ENCODE results near the gene TMEM45B.
"Not testable (repeated sequence)": the region's sequence is repeated elsewhere in the genome, so short reads cannot be mapped to it uniquely, and the experiment has no call there.

Gene TMEM45B

DNA sequence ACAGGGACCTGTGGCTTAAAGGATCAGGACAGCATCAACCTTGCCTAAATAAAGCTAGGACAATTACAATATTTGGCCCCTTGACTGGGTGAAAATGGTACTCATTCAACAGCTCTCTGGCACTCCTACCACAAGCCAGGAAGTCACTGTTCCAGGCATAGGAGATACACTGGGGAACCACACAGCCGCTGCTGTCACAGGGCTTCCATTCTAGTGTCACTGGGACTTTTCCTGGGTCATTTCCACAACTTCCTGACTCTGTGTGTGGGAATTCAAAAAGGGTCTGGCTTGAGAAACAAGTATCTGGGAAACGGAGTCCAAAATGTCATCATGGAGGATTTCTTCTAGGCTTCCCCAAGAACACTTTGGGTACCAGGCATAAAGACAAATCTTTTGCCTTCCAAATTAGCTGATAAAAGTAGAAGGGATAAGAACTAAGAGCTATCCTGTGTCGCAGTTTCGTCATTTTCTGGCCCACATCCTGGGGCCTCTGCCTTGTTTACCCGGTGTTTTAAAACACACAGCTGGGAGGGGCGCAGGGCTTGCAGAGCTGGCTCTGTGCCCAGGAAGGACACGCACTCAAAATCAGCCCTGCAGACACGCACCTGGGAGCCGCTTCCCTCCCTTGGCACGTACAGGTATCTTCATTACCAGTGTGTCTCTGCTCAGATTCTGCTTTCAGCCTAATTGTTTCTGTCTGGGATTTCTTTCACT is 38.0 kb downstream of the TMEM45B start:
- no peak for DNase-seq

DNA sequence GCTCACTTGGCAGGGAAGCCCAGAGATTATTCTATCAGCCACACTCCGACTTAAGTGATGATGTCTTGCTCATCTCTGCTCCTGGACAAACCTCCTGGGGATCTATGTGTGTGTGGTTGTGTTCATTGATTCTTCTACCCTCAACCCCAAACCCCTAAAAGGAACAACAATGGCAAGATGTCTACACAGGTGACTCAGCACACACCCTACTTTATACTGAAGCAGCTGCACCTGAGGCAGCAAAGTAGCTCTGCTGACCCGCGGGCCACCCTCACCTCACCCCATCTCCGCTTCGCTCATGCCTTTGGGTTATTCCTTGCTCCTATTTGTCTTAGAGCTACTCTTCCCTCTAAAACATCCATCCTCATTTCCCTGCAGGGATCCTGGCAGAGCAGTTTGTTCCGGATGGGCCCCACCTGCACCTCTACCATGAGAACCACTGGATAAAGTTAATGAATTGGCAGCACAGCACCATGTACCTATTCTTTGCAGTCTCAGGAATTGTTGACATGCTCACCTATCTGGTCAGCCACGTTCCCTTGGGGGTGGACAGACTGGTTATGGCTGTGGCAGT is 38.7 kb downstream of the TMEM45B start:
- no peak for DNase-seq

DNA sequence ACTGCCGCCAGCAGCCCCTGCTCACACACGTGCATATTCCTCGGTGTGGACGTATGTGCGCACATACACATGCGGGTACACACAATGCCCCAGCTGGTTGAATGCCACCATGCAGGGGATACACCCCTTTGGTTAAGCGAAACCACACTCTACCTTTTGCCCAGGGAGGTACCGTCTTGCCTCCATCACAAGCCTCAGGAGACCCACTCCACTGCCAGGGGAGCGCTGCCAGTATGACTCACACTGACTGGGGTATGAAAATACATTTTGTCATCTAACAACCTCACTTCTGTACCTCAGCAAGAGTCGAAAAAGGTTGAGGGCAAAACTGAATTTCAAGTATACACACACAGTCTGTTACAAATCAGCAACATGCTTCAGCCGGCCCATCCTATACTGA is 39.4 kb downstream of the TMEM45B start:
- no peak for DNase-seq

DNA sequence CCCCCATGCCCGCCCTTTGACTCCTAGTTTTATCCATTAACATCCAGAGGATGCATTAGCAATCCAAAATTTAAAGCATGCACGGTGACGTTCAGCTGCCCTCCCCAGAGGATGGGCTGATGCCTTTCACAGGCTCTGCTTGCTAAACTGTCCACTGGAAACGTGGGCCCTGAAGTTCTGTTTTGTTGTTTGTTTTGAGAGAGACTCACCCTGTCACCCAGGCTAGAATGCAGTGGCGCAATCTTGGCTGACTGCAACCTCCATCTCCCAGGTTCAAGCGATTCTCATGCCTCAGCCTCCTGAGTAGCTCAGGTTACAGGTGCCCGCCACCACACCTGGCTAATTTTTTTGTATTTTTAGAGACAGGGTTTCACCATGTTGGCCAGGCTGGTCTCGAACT is 40.4 kb downstream of the TMEM45B start:
- DNase-seq: no peak

DNA sequence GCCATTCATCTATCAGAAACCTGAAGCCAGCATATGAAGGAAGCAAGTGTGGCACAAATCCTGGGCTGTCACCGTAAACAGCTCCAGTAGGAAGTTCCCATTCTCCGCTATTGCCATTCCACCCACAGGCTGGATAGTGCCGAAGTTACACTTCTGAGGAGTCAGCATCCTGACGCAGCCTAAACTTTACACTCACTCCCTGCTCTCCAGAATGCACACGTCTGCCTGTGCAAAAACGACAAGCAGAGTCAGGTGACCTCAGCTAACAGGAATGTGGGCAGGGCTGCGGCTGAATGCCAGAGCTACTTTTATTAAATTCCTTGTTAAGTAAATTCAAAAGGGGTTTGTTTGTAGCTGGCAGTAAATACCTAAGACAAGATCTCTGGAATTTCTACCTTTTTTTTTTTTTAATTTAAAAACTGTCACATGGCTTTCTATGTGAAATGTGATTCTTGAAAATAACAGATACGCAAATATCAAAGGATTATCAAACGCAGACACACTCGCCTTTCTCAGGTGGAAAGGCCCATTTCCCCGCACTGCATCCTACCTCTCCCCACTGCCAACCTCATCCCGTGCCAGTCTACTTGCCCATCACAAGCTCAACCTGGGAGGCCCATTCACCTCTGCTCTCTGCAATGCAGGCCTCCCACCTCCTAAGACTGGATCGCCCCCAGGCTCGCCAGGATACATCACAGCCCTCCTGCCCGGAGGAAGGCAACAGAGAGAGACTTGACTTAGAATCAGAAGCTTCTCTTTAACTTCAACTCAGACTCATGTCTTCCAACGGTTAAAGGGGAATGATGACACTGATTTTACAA is 46.3 kb downstream of the TMEM45B start:
- DNase-seq: no peak

DNA sequence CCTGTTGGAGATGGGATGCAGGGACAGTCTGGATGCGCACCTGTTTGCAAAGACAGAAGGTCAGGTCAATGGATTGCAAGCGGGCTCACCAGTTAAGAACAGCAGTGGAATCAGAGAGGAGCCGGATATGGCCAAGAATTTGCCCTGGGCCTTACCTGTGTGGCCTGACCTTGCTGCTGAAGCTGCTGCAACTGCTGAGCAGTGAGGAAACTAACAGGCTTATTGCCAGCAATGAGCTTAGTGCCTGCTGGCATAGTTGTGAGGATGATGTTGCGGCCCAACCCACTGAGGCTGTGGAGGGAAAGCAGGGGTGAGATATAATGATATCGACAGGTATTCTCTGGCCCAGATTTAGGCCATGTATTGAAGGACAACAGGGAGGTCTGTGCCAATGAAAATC is 49.2 kb downstream of the TMEM45B start:
- no peak for DNase-seq

DNA sequence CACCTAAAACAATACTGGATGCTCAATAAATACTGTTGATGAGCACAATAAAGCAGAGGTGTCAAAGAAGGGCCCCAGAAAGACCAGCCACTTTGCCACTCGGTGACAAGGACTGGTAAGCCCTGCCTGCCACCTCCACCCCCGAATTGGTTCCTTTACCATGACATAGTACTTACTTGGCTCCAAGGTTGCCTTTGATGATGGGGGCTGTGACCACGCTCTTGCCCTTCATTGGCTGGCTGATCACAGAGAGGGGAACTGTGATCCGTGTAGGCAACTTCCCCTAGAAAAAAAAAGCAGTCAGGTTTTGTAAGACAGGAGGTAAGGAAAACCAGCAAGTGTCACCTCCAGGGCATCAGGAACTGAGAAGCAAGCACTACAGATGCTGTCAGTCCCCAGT is 50.1 kb downstream of the TMEM45B start:
- DNase-seq: no peak

DNA sequence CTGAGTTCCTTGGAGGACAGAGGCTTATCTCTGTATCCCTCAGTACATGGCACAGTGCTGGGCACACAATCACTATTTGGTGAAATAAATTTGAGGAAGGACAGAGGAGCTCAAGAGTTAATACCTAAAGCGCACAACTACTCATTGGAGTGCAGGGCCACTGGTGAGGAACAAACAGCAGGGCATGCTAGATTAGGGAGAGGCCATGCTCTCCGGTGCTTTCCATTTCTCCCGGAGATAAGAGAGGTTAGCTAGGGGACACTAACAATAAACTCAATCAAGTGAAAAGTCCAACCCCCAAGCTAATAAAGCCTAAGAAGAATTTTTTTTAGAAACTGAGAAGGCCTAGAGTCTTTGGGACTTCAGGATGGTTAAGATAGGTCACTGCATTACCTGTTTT is 50.7 kb downstream of the TMEM45B start:
- DNase-seq: no peak

DNA sequence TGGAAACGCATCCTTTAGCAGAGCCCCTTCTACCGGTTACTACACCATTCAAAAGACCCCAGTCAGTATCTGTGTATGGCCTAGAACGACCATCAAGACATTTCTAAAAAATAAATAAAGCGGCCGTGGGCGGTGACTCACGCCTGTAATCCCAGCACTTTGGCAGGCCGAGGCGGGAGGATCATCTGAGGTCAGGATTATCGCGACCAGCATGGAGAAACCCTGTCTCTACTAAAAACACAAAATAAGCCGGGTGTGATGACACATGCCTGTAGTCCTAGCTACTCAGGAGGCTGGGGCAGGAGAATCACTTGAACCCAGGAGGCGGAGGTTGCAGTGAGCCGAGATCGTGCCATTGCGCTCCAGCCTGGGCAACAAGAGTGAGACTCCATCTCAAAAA is 53.0 kb downstream of the TMEM45B start:
- not testable (repeated sequence) for DNase-seq

DNA sequence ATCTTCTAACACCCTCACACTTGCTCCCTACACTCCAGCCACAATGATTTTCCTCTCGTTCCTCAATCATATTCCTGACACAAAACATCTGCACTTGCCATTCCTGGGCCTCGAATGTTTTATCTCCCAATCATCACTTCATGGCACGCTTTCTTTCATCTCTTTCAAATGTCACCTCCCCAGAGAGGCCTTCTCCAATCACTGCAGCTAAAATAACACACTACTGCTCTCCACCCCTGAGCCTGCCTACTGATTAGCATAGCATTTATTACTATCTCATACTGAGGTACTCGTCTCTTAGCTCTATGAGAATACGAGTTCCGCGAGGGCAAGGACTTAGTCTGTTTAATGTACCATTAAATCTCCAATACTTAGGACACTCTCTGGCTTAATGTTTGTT is 56.3 kb downstream of the TMEM45B start:
- DNase-seq: no peak

DNA sequence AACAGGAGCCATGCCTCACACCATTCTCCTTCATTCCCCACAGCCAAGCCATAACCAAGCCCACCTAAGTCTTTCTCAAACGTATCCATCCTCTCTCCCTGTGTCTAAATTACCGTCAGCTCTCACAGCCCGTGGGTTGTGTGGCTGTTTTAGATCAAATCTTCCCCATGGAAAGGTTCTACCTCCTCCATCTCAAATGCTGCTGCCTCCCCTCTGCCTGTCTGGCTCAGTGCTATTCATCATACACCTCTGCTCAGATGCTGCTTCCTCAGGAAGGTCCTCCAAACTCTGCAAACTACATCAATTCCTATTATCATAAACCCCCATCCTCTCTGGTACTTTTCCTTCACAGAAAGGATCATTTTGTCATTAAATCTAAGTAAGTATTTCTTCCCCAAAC is 64.7 kb downstream of the TMEM45B start:
- DNase-seq: no peak

DNA sequence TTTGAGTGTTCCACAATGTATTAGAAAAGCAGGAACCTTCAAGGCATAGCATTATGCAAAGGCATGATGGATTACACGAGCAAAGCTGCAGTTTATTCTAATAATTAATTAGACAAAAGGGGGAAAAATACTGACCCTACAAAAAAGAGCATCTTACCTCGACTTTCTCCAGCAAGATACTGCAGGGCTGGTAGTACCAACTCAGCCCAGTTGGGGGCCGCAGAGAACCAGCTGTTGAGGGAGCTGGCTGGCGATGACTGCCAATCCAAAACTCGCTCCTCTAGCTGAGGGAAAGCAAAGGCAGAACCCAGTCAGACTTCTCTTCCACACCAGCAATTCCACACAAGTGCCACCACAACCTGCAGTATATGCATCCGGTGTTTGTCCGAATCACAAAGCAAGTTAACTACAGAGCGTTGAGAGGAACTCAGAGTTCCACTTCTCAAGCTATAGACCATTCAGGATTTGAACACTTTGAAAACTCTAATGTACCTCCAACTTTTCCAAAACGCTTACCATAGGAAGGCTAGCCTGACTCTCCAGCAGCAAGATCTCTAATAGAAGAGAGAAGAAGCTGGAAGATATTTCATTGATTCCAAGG is 66.0 kb downstream of the TMEM45B start:
- DNase-seq: peak; percentile 31 to 56 (median 43)

DNA sequence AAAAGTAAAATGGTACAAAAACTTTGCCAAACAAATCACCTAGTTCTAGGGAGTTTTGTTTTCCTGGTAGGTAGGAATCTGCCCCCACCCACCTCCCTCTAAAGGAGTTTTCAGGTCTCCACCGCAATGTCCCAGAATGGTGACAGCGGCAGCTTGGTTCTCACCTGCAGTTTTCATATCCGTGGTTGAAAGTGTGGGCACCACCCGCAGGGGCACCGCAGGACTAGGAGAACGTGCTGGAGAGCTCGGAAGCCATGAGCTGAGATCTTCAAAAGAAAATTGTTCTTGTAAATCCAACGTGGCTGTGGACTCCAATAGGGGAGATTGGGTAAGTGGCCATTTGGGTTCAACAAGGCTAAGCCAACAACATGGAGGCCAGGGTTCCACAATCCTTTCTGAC is 68.9 kb downstream of the TMEM45B start:
- no peak for DNase-seq

DNA sequence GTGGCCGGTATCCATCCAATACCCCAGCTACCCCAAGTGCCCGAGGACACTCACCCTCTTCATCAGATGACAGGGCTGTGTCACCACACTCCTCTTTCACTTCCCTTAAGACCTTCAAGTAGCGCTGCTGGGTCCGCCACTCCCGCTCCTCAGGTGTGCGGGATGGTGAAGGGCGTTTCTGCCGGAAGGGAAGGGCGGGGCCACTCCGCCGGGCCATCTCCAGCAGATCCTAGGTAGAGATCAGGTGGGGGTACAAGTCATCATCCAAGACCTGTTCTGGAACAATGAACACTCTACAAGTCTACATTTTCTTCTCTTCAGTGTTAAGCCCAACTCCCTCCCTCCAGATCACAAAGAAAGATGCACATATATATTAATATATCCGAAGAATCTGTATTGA is 69.7 kb downstream of the TMEM45B start:
- no peak for DNase-seq

DNA sequence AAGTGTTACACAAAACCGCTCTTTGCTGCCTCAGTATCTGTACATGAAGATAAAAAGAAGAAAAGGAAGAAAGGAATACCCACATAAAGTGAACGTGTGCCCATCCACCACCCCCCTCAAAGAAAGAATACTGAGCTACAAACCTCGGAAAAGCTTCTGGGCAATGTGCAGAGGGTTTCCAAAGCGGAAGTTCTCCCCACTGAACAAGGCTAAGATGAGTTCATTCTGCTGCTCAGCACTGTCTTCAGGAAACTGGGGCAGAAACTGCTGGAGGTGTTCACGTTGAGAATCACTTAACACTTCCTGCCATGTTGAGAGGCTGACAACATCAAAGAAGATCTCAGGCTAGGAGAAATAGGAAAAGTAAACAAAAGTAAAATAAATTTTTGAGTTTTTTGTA is 72.8 kb downstream of the TMEM45B start:
- DNase-seq: no peak

DNA sequence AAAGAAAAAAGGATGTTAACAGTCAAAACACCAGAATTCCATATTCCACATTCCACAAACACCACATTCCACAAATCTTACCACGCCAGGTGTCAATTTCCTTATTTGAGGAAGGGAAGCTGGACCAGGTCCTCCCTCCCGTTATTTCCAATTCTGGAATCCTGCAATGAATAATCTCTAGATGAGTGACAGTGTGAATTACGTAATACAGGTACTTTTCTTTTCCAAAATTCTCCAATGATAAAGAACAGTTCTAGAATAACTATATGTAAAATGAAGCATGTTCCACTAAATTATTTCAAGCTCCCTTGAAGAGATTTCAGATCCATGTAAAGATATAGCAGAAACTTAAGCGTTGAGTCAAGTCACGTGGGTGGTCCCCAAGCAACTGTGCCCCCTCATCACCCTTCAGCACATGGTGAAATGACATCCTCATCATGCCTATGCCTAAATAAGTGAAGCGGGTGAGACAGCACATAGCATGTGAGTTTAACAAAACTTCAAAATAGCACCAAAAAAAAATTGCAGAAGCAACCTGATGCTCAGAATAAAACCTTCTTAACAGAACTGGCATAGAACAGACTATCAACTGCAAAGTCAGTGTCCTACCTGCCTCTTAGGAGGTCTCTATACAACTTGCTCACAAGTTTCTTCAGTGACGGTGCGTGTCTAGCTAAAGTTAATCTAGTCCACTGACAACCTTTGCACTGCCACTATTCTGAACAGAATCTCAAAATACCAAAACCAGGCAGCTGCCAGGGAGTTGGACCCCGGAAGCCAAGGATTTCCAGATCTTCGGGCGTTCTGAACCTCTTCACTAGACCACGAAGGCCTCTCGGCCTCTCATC is 78.9 kb downstream of the TMEM45B start:
- DNase-seq: peak; percentile 41 to 67 (median 63)

DNA sequence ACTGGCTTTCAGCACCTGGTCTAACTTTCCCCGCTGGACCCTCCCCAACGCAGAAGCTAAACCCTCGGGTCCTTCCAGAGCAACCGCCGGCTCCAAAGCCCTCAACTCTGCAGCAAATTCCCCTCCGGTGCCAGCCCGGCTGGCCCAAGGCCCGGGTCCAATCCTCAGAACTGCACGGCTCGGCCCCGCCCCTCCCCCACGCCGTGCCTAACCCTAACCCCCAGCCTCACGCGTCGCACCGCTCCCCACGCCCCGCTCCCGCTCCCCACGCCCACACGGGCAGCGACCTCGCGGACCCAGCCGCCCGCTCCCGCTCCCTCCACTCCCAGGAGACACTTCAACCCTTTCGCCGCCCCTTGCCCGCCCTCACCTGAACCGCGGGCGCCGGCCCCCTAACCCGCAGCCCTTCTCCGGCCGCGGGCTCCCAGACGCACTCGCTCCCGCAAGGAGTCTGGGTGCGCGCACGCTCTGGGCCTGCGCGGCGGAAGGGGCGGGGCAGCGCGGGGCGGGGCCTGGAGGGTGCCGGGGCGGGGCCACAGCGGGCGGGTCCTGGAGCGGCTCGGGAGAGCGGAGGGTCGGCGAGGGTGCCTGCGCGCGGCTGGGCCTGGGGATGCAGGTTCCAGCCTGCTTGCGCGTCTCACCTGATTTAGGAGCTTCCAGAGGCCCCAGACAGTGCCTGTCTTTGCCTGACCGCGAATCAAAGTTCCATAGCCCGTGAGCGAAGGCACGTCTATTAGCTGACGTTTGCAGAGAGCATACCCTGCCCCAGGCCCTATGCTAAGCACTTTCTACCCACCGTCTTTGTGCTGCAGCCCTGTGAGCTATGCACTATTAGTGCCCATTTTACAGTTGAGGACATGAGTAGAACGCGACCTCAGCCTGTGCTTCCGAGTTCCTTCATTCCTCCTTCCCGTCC is 79.7 kb downstream of the TMEM45B start, which contains the start of gene NFRKB:
Gene NFRKB (minus strand): TSS at position 453 of the 916 bp plus-strand sequence. CDS start 2,729 bp downstream, outside the sequence.
- DNase-seq: peak; percentile 85 to 96 (median 91)

DNA sequence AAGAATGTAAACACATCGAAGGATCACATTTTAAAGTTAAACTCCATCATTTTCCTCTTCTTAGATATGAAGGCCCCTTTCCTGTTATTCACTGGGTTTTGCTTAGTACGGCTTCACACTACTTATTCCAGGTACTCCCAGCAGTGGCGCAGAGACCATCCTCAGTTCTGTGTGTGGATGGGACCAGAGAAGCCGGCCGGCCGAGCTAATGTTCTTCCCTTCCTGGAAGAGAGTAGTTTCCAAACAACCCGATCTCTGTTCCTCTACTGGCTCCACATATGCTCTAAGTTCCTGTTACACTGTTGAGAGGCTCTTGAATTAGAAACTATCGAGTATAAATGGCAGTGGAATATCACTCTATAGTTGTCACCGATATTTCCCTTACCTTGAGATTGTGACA is 80.4 kb downstream of the TMEM45B start:
- DNase-seq: peak; percentile 36 to 65 (median 58)

DNA sequence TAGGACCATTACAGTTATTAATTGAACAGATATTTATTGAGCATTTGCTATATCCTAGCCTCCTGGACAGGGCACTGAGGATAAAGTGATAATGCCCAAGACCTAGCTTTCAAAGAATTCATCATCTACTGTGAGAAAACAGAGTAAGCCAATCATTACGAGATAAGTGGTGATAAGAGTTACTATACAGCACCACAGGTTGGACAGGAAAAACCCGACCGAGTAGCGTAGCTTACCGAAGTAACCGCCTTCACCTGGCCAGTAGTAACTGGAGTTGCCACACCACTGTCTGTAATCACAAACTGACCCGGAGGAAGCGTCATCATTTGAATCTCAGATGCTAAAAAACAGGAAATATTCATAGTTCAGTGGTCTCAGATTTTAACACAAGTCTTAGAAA is 89.8 kb downstream of the TMEM45B start:
- DNase-seq: no peak
